ENCODE results near the gene MYNN. TPM values are rescaled to one million over a fixed set of nuclear protein-coding genes. Genes with fewer than 3 reads are reported as not detected.
A peak's percentile ranks its signal among the peaks of the same experiment; 100 is the strongest.

Gene MYNN
- total RNA-seq, 1 experiment from 2014 or later, result 16.2 TPM

- Histone ChIP-seq H3K36me3 (ENCODE audit: control insufficient read depth, insufficient read depth, low read length) (no peaks in the 10 kb centered on the region), H3K27ac (ENCODE audit: low read length) (no peak overlapping the region), H3K27me3 (ENCODE audit: control insufficient read depth, insufficient read depth, low read length) (peaks cover 4% of the 10 kb centered on the region), H3K9me3 (ENCODE audit: control insufficient read depth, insufficient read depth, low read depth, low read length) (no peaks in the 10 kb centered on the region), H3K4me1 (ENCODE audit: control insufficient read depth, insufficient read depth, low read length) (0 out of 2 replicates have a peak, but pooled peaks cover 2% of the 10 kb centered on the region), H3K4me3 (ENCODE audit: low read depth in 2 of 2, low read length in 2 of 2) (no peak overlapping the region)
- no TSS peak for BruUV-seq (replicated peaks)
- POLR2A ChIA-PET, result no interaction called here
- ATAC-seq, result no peak
- intact Hi-C loops (cut with micrococcal nuclease; ENCODE audit: unreplicated experiment), result loop anchor here (5.0 kb wide), 1 partner anchor 207 kb away; the partner anchor contains the start of gene SEC62
- CTCF ChIA-PET, result no interaction called here
- in situ Hi-C loops (cut with HindIII; ENCODE audit: low pct_unique_long_range_greater_than_20kb, low sequenced_read_pairs), result no loop called here
- no peak for TF ChIP-seq REST (IDR thresholded peaks at IDR 0.05; ENCODE audit: insufficient read depth in 1 of 2, low read depth in 2 of 2, low read length in 1 of 2)
- TF ChIP-seq TCF7L2 (IDR thresholded peaks at IDR 0.05; ENCODE audit: low read depth, low read length), result no peak
- no peak for TF ChIP-seq SIN3A (IDR thresholded peaks at IDR 0.05; ENCODE audit: borderline replicate concordance, insufficient read depth, low read depth, low read length)
- no peak for TF ChIP-seq POLR2AphosphoS5 (IDR thresholded peaks at IDR 0.05; ENCODE audit: low read depth, low read length)
- TF ChIP-seq CTCF (IDR thresholded peaks at IDR 0.05), result no peak
- no peak for DNase-seq (ENCODE audit: low read depth, low spot score)
These were observed 12.7 kb upstream of the MYNN start for GRCh38 chr3:169760479-169760878.

- in situ Hi-C loops (cut with HindIII; ENCODE audit: low pct_unique_long_range_greater_than_20kb, low sequenced_read_pairs) (no loop called here), intact Hi-C loops (cut with micrococcal nuclease; ENCODE audit: unreplicated experiment) (loop anchor here (5.0 kb wide), 1 partner anchor 203 kb away; the partner anchor contains the start of gene SEC62)
- peak overlapping the region; percentile 64 to 83 for H3K4me3 ChIP-seq (ENCODE audit: low read depth in 2 of 2, low read length in 2 of 2)
- peak overlapping the region; percentile 93 for H3K27ac ChIP-seq (ENCODE audit: low read length)
- CTCF ChIA-PET, result no interaction called here
- BruUV-seq (replicated peaks), result TSS peak; percentile 100
- TF ChIP-seq CTCF (IDR thresholded peaks at IDR 0.05), result no peak
- no peak; the same call in 1 of the 2 replicates for TF ChIP-seq SIN3A (IDR thresholded peaks at IDR 0.05; ENCODE audit: borderline replicate concordance, insufficient read depth, low read depth, low read length)
- TF ChIP-seq REST (IDR thresholded peaks at IDR 0.05; ENCODE audit: insufficient read depth in 1 of 2, low read depth in 2 of 2, low read length in 1 of 2), result 0 out of 4 replicates have a peak, but pooled peaks of 1 of the 2 experiments have one; percentile 15
- TF ChIP-seq POLR2AphosphoS5 (IDR thresholded peaks at IDR 0.05; ENCODE audit: low read depth, low read length), result no peak
- no peak for TF ChIP-seq TCF7L2 (IDR thresholded peaks at IDR 0.05; ENCODE audit: low read depth, low read length)
- DNase-seq (ENCODE audit: low read depth, low spot score) (no peak), ATAC-seq (peak; percentile 46)
- no peaks in the 10 kb centered on the region for H3K9me3 ChIP-seq (ENCODE audit: control insufficient read depth, insufficient read depth, low read depth, low read length)
- H3K27me3 ChIP-seq (ENCODE audit: control insufficient read depth, insufficient read depth, low read length), result no peaks in the 10 kb centered on the region
- H3K4me1 ChIP-seq (ENCODE audit: control insufficient read depth, insufficient read depth, low read length), result 0 out of 2 replicates have a peak, but pooled peaks cover 2% of the 10 kb centered on the region
- no peaks in the 10 kb centered on the region for H3K36me3 ChIP-seq (ENCODE audit: control insufficient read depth, insufficient read depth, low read length)
- POLR2A ChIA-PET, result no interaction called here
These were observed 8.8 kb upstream of the MYNN start for GRCh38 chr3:169764312-169764881.

All from Panc1 (cell line).